GM12801 (cell line): ENCODE results near the gene DHDDS.

ENCODE experiments used
- TF ChIP-seq, protein P1 (sequence below): IDR thresholded peaks from one replicate; pipeline ENCODE4 v1.5.1; 2011; ENCODE audit warnings: control low read depth; ENCODE audit not compliant: insufficient read length; ENCODE audit errors: extremely low read depth

Gene DHDDS, protein sequence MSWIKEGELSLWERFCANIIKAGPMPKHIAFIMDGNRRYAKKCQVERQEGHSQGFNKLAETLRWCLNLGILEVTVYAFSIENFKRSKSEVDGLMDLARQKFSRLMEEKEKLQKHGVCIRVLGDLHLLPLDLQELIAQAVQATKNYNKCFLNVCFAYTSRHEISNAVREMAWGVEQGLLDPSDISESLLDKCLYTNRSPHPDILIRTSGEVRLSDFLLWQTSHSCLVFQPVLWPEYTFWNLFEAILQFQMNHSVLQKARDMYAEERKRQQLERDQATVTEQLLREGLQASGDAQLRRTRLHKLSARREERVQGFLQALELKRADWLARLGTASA

DNA sequence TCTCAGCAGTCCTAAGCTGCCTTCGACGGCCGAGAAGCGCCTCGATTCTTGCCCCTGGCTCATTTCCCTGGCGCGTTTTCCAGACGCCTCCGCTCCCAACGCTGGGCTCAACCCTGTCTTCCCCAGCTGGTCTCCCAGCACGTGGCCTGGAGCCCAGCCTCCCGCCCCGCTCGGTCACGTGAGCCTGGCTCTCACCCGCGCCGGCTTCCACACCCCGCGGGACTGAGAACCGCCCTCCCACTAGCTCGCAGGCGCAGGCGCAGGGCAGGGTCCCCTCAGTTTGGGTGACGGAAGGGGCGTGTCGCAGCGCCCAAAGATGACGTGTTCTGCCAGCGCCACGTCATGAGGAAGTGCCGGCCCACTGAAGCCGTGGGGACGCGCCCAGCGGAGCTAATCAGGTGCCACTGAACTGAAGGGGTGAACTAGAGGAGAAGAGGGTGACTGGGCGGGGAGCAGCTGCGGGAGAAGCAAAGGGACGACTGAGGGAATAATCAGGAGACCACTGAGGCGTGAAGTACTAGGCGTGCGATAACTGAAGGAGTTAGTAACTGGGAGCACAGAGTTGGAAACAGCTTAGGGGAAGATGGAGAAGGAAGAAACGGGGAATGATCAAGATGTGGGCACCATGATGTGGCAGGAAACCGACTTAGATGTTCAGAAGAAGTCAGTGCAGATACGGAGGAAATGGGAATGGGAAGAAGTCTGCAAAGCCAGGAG lies at the start of gene DHDDS:
Gene DHDDS, plus strand, starts transcription at position 343 of the 717 bp plus-strand sequence. CDS start 625 bp downstream, outside the sequence.
- TF ChIP-seq, protein P1, sequence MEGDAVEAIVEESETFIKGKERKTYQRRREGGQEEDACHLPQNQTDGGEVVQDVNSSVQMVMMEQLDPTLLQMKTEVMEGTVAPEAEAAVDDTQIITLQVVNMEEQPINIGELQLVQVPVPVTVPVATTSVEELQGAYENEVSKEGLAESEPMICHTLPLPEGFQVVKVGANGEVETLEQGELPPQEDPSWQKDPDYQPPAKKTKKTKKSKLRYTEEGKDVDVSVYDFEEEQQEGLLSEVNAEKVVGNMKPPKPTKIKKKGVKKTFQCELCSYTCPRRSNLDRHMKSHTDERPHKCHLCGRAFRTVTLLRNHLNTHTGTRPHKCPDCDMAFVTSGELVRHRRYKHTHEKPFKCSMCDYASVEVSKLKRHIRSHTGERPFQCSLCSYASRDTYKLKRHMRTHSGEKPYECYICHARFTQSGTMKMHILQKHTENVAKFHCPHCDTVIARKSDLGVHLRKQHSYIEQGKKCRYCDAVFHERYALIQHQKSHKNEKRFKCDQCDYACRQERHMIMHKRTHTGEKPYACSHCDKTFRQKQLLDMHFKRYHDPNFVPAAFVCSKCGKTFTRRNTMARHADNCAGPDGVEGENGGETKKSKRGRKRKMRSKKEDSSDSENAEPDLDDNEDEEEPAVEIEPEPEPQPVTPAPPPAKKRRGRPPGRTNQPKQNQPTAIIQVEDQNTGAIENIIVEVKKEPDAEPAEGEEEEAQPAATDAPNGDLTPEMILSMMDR, result no peak

DNA sequence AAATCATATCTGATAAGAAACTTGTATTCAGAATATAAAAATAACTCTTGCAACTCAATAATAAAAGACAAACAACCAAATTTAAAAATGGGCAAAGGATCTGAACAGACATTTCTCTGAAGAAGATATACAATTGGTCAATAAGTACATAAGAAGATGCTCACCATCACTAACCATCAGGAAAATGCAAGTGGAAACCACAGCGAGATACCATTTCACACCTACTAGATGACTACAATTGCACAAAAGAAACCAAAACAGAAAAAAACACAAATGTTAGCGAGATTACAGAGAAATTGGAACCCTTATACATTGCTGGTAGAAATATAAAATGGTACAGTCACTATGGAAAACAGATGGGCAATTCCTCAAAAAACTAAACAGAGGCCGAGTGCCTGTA lies 48.0 kb upstream of the DHDDS start:
- TF ChIP-seq, protein P1, result no peak

DNA sequence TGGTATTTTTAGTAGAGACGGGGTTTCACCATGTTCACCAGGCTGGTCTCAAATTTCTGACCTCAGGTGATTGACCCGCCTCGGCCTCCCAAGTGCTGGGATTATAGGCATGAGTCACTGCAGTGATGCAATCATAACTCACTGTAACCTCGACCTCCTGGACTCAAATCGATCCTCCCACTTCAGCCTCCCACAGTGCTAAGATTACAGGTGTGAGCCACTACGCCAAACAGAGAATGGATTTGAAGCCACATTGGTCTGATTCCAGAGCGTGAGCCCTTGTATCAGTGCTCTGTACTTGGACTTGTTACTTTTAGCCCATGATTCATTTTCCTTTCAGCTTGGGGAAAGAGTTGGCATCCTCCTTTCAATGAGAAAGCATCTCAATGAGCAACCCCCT lies 44.7 kb upstream of the DHDDS start:
- TF ChIP-seq, protein P1, result no peak

DNA sequence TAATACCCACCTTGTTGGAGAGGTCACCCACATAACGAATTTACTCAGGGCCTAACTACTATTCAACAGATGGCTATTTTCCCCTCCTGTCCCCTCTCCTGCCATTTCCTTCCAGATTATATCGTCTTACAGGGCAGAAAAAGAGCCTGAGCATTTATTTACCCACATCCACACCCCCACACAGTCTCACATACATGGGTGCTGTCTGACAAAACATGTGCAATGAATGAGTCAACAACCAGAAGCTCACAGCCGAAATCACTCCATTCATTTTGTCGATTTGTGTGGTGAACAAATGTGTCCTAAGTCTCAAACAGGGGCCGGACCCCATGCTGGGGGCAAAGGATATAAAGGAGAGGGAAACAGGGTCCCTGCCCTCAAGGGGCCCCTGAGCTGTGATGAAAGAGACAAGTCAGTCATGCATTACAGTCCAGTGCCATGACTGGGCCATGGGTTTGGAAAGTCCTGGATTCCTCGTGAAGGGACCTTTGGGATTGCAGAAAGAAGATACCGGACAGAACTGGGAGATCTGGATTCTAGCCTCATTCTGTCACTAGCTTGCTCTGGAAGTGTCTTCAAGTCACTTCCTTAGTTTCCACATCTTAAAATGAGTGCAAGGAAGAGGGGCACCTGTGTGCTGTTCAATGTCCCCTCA lies 43.2 kb upstream of the DHDDS start:
- TF ChIP-seq, protein P1, result no peak

DNA sequence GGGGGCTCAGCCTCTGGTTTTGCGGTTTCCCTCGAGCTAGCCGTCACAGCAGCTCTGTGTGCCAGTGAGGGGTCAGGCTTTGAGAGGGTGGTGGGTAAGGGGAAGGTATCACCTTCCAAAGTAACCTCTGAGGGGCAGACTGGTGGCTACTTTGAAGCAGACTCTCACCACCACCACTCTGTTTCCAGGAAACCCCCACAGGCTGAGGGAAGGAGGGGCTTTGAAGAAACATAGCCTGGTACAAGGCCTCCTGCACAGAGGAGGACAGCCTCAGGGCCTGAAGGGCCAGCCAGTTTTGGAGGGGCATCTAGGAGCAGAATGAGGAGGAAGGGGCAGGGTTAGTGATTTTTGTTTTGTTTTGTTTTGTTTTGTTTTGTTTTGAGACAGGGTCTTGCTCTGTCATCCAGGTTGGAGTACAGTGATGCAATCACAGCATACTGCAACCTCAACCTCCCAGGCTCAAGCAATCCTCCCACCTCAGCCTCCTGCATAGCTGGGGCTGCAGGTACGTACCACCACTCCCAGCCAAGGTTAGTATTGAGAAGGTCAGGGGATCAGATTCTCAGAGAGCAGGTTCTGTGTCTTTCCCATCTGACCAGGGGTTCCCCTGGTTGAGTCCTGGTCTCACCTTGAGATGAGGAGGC lies 42.4 kb upstream of the DHDDS start:
- TF ChIP-seq, protein P1, result no peak

DNA sequence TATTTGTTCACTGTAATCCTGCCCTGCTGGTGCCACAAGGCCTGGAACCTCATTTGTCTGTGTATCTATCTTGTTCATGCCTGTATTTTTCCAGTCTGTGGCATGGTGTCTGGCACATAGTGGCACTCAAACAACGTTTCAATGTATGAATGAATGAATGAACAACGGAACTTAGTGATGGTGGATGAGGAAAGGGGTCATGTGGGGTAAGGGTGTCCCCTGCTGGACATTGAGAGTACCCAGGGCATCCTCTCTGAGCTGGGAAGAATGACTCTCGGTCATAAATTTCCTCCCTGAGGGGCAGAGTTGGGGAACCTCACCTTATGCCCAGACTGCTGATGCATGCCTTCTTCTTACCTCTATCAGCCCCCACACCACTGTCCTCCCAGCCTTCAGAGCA lies 40.7 kb upstream of the DHDDS start:
- TF ChIP-seq, protein P1, result no peak

DNA sequence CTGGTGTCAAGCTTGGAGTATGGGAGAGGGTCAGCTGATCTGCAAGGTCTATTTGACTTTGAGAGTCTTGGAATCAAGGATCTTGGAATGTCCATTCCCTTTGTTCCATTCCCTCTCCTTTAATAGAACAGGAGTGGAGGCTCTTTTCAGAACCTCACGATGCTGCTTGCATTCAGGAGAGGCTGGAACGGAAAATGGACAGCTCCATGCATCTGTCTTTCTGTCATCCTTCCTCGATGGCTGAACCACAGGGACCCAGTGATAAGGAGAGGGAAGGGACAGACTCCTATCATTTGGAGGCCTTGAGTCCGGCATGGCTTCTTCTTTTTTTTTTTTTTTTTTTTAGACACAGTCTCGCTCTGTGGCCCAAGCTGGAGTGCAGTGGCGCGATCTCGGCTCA lies 36.4 kb upstream of the DHDDS start:
- TF ChIP-seq, protein P1, result no peak
